GM18499 (cell line): ENCODE measurements around the gene WHRN.

Experiments used
- ATAC-seq: cut with Tn5 transposase; IDR thresholded peaks from one replicate; pipeline ENCODE4 v1.9.1; 2021; ENCODE audit warnings: moderate number of reproducible peaks; ENCODE audit not compliant: insufficient read depth, unreplicated experiment

Gene WHRN

GRCh38 chr9:114505187-114506081 is at the start of gene WHRN:
Gene WHRN, minus strand, starts transcription at chr9:114505473. Its CDS starts 672 bp downstream, at chr9:114504801.
- ATAC-seq = no peak

GRCh38 chr9:114553202-114553601 is 47.9 kb upstream of the WHRN start:
- no peak for ATAC-seq

DNA sequence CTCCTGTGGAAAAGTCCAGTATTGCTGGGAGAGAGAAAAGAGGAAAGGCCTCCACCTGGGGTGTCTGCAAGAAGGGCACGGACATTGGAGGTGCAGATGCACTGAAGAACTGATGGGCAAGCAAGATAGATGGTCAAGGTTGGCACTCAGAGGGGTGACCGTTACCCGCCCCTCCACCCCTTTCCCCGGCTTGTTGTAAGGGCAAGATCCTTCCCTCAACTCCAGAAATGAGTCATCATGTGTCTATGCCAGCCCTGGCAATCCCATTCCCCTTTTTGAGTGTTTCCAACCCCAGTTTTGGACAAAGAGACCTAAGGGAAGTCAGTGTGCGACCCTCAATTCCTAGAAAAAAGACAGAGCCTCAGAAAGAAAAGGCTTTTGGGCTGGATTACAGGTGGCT is 47.4 kb upstream of the WHRN start:
- ATAC-seq = no peak

DNA sequence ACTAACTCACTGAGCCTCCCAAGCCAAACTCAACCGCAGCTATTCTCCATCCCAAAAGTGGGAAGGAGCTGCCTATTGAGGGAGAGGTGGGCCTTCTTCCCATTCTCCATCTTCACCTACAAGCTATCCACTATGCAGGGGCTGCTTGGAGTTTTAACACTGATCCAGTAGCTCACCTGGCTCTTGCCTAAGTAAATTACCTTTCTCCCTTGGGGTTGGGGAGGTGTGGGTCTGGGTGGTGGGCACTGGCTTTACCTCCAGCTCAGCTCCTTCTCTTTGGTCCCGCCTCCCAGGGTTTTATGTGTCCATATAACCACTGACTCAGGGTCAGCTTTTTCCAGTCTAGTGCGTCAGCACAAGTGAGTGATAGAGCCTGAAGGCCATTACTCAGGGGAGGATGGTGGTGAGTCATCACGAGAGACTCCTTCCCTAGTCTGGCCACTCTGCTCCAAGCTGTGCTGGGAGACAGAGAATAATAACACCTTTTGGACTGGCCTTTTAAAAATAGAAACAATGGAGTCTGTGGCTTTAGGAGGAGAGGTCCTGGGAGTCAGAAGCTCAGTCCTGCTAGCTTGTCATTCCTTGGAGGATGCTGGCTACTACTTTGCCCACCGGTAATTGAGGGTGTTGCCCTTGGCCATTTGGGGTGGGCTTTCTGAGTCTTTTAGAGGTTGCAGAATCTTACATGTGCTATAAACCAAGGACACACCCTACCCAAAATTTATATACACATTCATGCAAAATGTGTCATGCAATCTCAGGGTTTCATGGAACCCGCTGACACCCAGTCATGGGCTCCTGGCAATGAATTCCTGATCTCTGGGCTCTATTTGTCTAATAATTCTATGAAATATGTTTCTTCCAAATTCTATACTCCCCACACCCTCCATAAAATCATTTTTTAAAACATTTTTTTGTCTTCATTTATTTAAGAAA is 46.7 kb upstream of the WHRN start:
- ATAC-seq = no peak

- no peak for ATAC-seq
These were observed 44.5 kb upstream of the WHRN start for GRCh38 chr9:114549697-114550330.

GRCh38 chr9:114546851-114547250 is 41.6 kb upstream of the WHRN start:
- no peak for ATAC-seq

- no peak for ATAC-seq
These were observed 39.8 kb upstream of the WHRN start for GRCh38 chr9:114545055-114545454.

GRCh38 chr9:114539701-114540380 is 34.6 kb upstream of the WHRN start:
- no peak for ATAC-seq

- ATAC-seq = no peak
These were observed 33.0 kb upstream of the WHRN start for GRCh38 chr9:114538241-114538640.

- ATAC-seq = no peak
These were observed 27.4 kb upstream of the WHRN start for GRCh38 chr9:114532561-114533237.

GRCh38 chr9:114529285-114529684 is 24.0 kb upstream of the WHRN start:
- ATAC-seq = no peak

DNA sequence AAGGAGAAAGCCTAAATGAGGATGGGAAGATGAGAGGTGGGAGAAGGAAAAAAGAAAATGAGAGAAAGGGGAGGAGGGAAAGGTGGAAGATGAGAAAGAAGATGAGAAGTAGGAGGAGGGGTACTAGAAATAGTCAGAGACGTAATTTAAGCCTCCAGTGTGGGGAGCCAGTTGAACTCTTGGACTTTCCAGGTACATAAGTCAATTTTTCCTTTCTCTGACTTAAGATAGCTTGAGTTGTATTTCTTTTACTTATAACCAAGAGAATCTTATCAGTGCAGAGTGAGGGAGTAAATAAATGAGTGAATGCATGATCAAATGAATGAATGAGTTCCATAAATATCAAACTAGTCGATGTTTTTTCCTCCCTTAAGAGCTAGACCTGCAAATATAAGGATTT is 21.5 kb upstream of the WHRN start:
- ATAC-seq = no peak

DNA sequence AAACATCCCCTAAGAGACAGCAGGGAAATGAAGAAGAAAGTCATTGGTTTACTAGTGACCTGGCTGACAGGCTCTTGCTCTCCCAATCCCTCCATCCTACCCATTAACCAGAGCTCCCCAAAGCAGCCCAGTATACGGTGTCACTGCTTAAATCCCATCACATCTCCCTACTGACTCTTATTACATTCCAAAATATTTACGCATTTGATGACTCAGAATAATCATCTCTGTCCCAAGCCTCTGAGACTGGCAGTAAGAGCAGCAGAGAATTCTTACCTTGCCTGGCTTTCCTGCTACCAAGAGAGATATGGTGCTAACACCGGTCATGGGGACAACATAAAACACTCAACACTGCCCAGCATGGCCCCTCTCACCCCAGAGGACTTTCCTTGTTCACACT is 20.2 kb upstream of the WHRN start:
- no peak for ATAC-seq

GRCh38 chr9:114524247-114524681 is 19.0 kb upstream of the WHRN start:
- no peak for ATAC-seq

DNA sequence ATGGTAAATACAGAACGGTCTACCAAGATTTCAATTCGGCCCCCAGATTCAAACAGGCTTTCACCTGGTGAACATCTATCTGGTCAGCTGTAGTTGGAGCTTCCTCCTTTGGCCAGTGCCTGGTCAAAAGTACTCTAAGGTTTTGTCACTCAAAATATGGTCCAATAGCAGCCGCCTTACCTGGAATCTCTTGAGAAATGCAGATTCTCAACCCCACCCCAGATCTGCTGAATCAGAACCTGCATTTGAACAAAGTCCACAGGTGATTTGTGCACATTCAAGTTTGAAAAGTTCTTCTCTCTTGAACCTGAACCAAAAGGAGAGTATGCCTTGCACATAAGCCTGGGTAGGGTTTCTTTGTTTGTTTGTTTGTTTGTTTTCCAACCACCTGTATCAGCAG is 17.6 kb upstream of the WHRN start:
- ATAC-seq = no peak

DNA sequence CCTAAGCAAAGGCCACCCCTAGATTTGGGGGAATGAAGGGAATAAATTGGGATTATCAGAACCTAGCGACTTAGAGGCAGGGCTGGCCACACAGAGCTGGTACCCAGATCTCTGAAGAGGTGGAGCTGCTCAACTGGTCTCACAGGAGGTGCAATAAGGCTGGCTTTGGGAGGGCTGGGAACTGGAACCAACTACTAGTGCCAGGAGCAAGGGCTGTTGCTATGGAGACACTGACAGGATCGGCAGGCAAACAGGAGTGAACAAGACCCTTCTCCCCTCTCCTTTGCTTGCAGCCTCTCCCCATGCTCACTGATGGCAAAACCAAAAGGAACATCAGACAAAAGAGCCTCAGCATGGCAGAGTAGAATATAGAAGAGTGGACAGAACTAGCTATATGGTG is 17.0 kb upstream of the WHRN start:
- no peak for ATAC-seq

GRCh38 chr9:114521846-114522245 is 16.6 kb upstream of the WHRN start:
- no peak for ATAC-seq

GRCh38 chr9:114518599-114519022 is 13.3 kb upstream of the WHRN start:
- ATAC-seq = no peak

GRCh38 chr9:114518120-114518519 is 12.8 kb upstream of the WHRN start:
- ATAC-seq = no peak
